Upper lobe of left lung (tissue), 6 donors: ENCODE data around the gene INHBE. TPM values are rescaled to one million over a fixed set of nuclear protein-coding genes. Genes with fewer than 3 reads are reported as not detected.
"Not testable (repeated sequence)": the region's sequence is repeated elsewhere in the genome, so short reads cannot be mapped to it uniquely, and the experiment has no call there.

ENCODE experiments used
- ATAC-seq, 2 donors: fragments of 200-7000 bp; cut with Tn5 transposase; one replicate each; pipeline ENCODE4 v1.9.1; 2022; ENCODE audit warnings: mild to moderate bottlenecking in 2 of 2, moderate library complexity in 2 of 2; ENCODE audit not compliant: low FRiP score in 2 of 2
- DNase-seq, 2 donors: peaks; one replicate each; pipeline ENCODE4 v3.0.0-alpha.2; 2019 to 2020
- H3K27ac ChIP-seq, 4 donors: fragments of 200-600 bp; sonication (generic); one replicate each; pipeline ENCODE4 v1.5.1; 2016 to 2019
- H3K27me3 ChIP-seq, 4 donors: fragments of 200-600 bp; sonication (generic); one replicate each; pipeline ENCODE4 v1.5.1; 2017 to 2019
- H3K36me3 ChIP-seq, 4 donors: fragments of 200-600 bp; sonication (generic); one replicate each; pipeline ENCODE4 v1.5.1; 2016 to 2019
- H3K4me1 ChIP-seq, 4 donors: fragments of 200-600 bp; sonication (generic); one replicate each; pipeline ENCODE4 v1.5.1; 2018 to 2019
- H3K4me3 ChIP-seq, 4 donors: fragments of 200-600 bp; sonication (generic); one replicate each; pipeline ENCODE4 v1.5.1; 2017 to 2019; ENCODE audit warnings: mild to moderate bottlenecking in 2 of 4, moderate library complexity in 1 of 4
- H3K9me3 ChIP-seq, 4 donors: fragments of 200-600 bp; sonication (generic); one replicate each; pipeline ENCODE4 v1.5.1; 2018 to 2019
- CTCF ChIP-seq, 6 experiments: fragments of 450-650 bp in 4 of 6; fragments of 200-600 bp in 2 of 6; sonication (generic) in 2 of 6; IDR thresholded peaks; one replicate each; pipeline ENCODE4 v1.5.1; 2016 to 2019; ENCODE audit warnings: antibody characterized with exemption in 6 of 6
- EP300 ChIP-seq, 4 donors: sonication (generic); formaldehyde crosslinking; IDR thresholded peaks; one replicate each; pipeline ENCODE4 v1.5.1; 2017; ENCODE audit warnings: antibody characterized with exemption in 4 of 4, control low read depth in 2 of 4
- POLR2A ChIP-seq, 4 donors: fragments of 450-650 bp; IDR thresholded peaks; one replicate each; pipeline ENCODE4 v1.5.1; 2016 to 2017; ENCODE audit warnings: antibody characterized with exemption in 4 of 4, mild to moderate bottlenecking in 2 of 4
- POLR2AphosphoS5 ChIP-seq, 2 donors: sonication (generic); formaldehyde crosslinking; IDR thresholded peaks; one replicate each; pipeline ENCODE4 v1.5.1; 2017; ENCODE audit warnings: antibody characterized with exemption in 2 of 2
- WGBS, 2 donors: methylation state at CpG; one replicate each; pipeline ENCODE4 v1.1.5; 2017 to 2018; 5-methylcytosine and 5-hydroxymethylcytosine counted together
- total RNA-seq, 6 donors: library from RNA; depleted of rRNA in 4 of 6; stranded (reverse); fragments of >200 nt in 4 of 6; gene quantifications; one replicate each; pipeline versions ENCODE4 v1.1.0 to v1.2.1, GENCODE V29; 2016 to 2021
- donor health status: DM: no; HTN: no; CAD: no; lungs with moderate emphysema.
- donor health status: DM: no; HTN: yes; CAD: no; lungs with severe emphysema.

The INHBE gene
- total RNA-seq, 6 donors from 2014 or later, result 0.11 TPM; not detected in 5

DNA sequence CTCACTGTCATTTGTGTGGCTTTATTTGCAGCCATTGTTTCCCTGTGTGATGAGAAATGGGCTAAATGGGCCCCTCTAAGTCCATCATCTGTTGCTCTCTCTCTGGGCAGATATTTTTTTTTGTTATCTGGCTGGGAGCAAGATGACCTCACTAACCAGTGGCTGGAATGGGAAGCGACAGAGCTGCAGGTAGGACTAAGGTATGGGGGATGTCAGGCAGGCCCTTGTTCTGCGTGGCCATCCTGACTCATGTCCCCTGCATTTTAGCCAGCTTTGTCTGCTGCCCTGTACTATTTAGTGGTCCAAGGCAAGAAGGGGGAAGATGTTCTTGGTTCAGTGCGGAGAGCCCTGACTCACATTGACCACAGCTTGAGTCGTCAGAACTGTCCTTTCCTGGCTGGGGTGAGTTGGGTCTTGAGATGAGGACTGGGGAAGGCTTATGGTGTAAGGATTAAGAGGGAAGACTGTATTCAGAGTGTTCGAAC is 34.1 kb downstream of the INHBE start:
- no peak overlapping the region for H3K27ac ChIP-seq
- H3K4me3 ChIP-seq, result peak overlapping the region in 2 of 4 donors; percentile 84 to 86
- peaks cover 12 to 20% (median 15%) of the 10 kb centered on the region in 4 donors for H3K4me1 ChIP-seq
- H3K27me3 ChIP-seq, result no peaks in the 10 kb centered on the region
- no peaks in the 10 kb centered on the region for H3K9me3 ChIP-seq
- peaks cover 15 to 45% (median 29%) of the 10 kb centered on the region in 4 donors for H3K36me3 ChIP-seq
- ATAC-seq, result no peak
- 89 to 92% methylated on average over 5 of the region's 5 CpGs for WGBS, 2 donors
- no peak for TF ChIP-seq POLR2A (IDR thresholded peaks at IDR 0.05)
- TF ChIP-seq EP300 (IDR thresholded peaks at IDR 0.05), result no peak
- no peak for TF ChIP-seq CTCF (IDR thresholded peaks at IDR 0.05)
- no peak for TF ChIP-seq POLR2AphosphoS5 (IDR thresholded peaks at IDR 0.05)
- no peak for DNase-seq

GRCh38 chr12:57490126-57490525 is 35.0 kb downstream of the INHBE start:
- no peak for TF ChIP-seq POLR2AphosphoS5 (IDR thresholded peaks at IDR 0.05)
- no peak for TF ChIP-seq POLR2A (IDR thresholded peaks at IDR 0.05)
- TF ChIP-seq EP300 (IDR thresholded peaks at IDR 0.05), result no peak
- no peak for TF ChIP-seq CTCF (IDR thresholded peaks at IDR 0.05)
- Histone ChIP-seq H3K9me3 (no peaks in the 10 kb centered on the region), H3K4me3 (no peak overlapping the region), H3K27me3 (no peaks in the 10 kb centered on the region), H3K4me1 (peaks cover 12 to 20% (median 15%) of the 10 kb centered on the region in 4 donors), H3K36me3 (peaks cover 15 to 51% (median 31%) of the 10 kb centered on the region in 4 donors), H3K27ac (no peak overlapping the region)
- 94 to 100% methylated on average over 1 to 4 of the region's 4 CpGs for WGBS, 2 donors
- DNase-seq, result no peak
- ATAC-seq, result no peak

- H3K36me3 ChIP-seq, result peaks cover 15 to 65% (median 39%) of the 10 kb centered on the region in 4 donors
- 92 to 94% methylated on average over 15 of the region's 15 CpGs for WGBS, 2 donors
- H3K27ac ChIP-seq, result no peak overlapping the region
- no peaks in the 10 kb centered on the region for H3K9me3 ChIP-seq
- peaks cover 12 to 20% (median 15%) of the 10 kb centered on the region in 4 donors for H3K4me1 ChIP-seq
- H3K27me3 ChIP-seq, result no peaks in the 10 kb centered on the region
- no peak overlapping the region for H3K4me3 ChIP-seq
- DNase-seq, result no peak
- no peak for ATAC-seq
- TF ChIP-seq CTCF (IDR thresholded peaks at IDR 0.05) (no peak), POLR2A (IDR thresholded peaks at IDR 0.05) (no peak), POLR2AphosphoS5 (IDR thresholded peaks at IDR 0.05) (no peak), EP300 (IDR thresholded peaks at IDR 0.05) (no peak)
Observed at GRCh38 chr12:57491393-57492280, 36.5 kb downstream of the INHBE start.

DNA sequence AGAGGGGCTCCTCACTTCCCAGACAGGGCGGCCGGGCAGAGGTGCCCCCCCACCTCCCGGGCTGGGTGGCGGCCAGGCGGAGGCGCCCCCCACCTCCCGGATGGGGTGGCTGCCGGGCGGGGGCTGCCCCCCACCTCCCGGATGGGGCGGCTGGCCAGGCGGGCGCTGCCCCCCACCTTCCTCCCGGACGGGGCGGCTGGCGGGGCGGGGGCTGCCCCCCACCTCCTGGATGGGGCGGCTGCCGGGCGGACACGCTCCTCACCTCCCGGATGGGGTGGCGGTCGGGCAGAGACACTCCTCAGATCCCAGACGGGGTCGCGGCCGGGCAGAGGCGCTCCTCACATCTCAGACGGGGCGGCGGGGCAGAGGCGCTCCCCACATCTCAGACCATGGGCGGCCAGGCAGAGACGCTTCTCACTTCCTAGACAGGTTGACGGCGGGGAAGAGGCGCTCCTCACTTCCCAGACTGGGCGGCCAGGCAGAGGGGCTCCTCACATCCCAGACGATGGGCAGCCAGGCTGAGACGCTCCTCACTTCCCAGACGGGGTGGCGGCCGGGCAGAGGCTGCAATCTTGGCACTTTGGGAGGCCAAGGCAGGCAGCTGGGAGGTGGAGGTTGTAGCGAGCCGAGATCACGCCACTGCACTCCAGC is 40.1 kb downstream of the INHBE start:
- 94% methylated on average over 2 to 27 of the region's 48 CpGs for WGBS, 2 donors
- not testable (repeated sequence) for H3K4me1 ChIP-seq, ATAC-seq, H3K4me3 ChIP-seq, H3K27me3 ChIP-seq, H3K9me3 ChIP-seq, H3K27ac ChIP-seq
- H3K36me3 ChIP-seq, result peaks cover 22 to 85% (median 55%) of the 10 kb centered on the region in 4 donors
- peak in 1 of 2 donors; percentile 65 for DNase-seq

- H3K4me1 ChIP-seq, result no peaks in the 10 kb centered on the region
- no peak for TF ChIP-seq CTCF (IDR thresholded peaks at IDR 0.05)
- TF ChIP-seq POLR2A (IDR thresholded peaks at IDR 0.05), result no peak
- TF ChIP-seq POLR2AphosphoS5 (IDR thresholded peaks at IDR 0.05), result no peak
- no peak for TF ChIP-seq EP300 (IDR thresholded peaks at IDR 0.05)
- H3K27ac ChIP-seq, result no peak overlapping the region
- no peak overlapping the region for H3K4me3 ChIP-seq
- peaks cover 17 to 85% (median 55%) of the 10 kb centered on the region in 4 donors for H3K36me3 ChIP-seq
- ATAC-seq, result peak in 1 of 2 donors; percentile 15
- no peaks in the 10 kb centered on the region for H3K27me3 ChIP-seq
- no peak for DNase-seq
- H3K9me3 ChIP-seq, result no peaks in the 10 kb centered on the region
Observed at GRCh38 chr12:57496822-57497221, 41.7 kb downstream of the INHBE start.
